ENCODE measurements around the gene CFAP20. TPM values are rescaled to one million over a fixed set of nuclear protein-coding genes. Genes with fewer than 3 reads are reported as not detected.

CFAP20 gene
- total RNA-seq, 1 experiment from 2014 or later: 49.6 TPM

DNA sequence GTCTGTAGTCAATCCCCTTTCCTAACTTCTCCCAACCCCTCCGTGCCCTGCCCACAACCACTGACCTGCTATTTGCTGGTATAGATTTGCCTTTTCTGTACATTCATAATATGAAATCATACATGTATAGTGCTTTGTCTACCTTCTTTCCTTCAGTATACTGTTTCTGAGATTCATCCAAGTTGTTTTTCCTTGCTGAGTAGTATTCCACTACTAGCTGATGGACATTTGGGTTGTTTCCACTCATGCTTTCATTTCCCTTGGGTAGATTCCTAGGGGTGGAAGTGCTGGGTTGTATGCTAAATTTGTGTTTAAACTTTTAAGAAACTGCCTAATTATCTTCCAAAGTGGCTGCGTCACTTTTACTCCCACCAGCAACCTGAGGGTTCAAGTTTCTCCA, 41.0 kb upstream of the CFAP20 start:
- Histone ChIP-seq H3F3A (ENCODE audit: insufficient read depth, low read depth) (no peaks in the 10 kb centered on the region), H3K27ac (no peak overlapping the region), H3K36me3 (ENCODE audit: low read depth) (peaks cover 20% of the 10 kb centered on the region; the same call in 1 of the 2 replicates), H3K4me1 (replicated peaks; ENCODE audit: insufficient read depth) (no peaks in the 10 kb centered on the region), H4K20me1 (ENCODE audit: insufficient read depth) (peaks cover 11% of the 10 kb centered on the region; the same call in 1 of the 2 replicates), H2AFZ (no peak overlapping the region), H3K4me2 (no peak overlapping the region), H3K9me3 (ENCODE audit: insufficient read depth, low read depth) (no peaks in the 10 kb centered on the region), H3K4me3 (no peak overlapping the region), H3K27me3 (ENCODE audit: insufficient read depth, low read depth) (no peaks in the 10 kb centered on the region), H3K79me2 (ENCODE audit: low read depth) (no peaks in the 10 kb centered on the region), H3K9me2 (ENCODE audit: insufficient read depth) (no peaks in the 10 kb centered on the region)
- ChIA-PET POLR2A (ENCODE audit: unreplicated experiment) (no interaction called here), CTCF (no interaction called here)
- intact Hi-C loops (cut with micrococcal nuclease; ENCODE audit: unreplicated experiment): no loop called here
- TF ChIP-seq, protein P1, sequence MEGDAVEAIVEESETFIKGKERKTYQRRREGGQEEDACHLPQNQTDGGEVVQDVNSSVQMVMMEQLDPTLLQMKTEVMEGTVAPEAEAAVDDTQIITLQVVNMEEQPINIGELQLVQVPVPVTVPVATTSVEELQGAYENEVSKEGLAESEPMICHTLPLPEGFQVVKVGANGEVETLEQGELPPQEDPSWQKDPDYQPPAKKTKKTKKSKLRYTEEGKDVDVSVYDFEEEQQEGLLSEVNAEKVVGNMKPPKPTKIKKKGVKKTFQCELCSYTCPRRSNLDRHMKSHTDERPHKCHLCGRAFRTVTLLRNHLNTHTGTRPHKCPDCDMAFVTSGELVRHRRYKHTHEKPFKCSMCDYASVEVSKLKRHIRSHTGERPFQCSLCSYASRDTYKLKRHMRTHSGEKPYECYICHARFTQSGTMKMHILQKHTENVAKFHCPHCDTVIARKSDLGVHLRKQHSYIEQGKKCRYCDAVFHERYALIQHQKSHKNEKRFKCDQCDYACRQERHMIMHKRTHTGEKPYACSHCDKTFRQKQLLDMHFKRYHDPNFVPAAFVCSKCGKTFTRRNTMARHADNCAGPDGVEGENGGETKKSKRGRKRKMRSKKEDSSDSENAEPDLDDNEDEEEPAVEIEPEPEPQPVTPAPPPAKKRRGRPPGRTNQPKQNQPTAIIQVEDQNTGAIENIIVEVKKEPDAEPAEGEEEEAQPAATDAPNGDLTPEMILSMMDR (conservative IDR thresholded peaks at IDR 0.05): no peak
- no peak for TF ChIP-seq EZH2 (IDR thresholded peaks at IDR 0.05; ENCODE audit: low read depth)
- no peak for DNase-seq
- no TSS peak for BruUV-seq (replicated peaks)

DNA sequence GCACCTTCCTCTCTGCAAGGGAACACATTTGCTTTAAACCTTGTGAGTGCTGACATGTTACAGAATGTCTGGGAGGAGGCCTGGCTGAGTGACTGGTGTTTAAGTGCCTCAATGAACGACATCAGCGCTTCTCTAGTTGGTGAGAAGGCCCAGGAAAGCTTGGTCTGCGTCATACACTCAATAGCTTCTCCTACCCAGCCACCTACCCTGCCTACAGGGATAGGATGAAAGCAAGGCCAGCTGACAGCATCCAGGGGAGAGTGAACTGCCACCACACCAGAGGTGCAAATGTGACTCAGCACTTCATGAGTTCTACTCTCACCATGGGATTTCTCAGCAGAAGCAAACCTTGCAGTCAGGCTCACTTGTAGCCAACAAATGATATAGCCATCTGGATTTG, 31.7 kb upstream of the CFAP20 start:
- no peak overlapping the region for H2AFZ ChIP-seq
- H3K4me1 ChIP-seq (replicated peaks; ENCODE audit: insufficient read depth): no peaks in the 10 kb centered on the region
- intact Hi-C loops (cut with micrococcal nuclease; ENCODE audit: unreplicated experiment): no loop called here
- DNase-seq: no peak
- BruUV-seq (replicated peaks): no TSS peak
- H3K79me2 ChIP-seq (ENCODE audit: low read depth): no peaks in the 10 kb centered on the region
- peaks cover 11% of the 10 kb centered on the region; the same call in 1 of the 2 replicates for H3F3A ChIP-seq (ENCODE audit: insufficient read depth, low read depth)
- H3K9me2 ChIP-seq (ENCODE audit: insufficient read depth): no peaks in the 10 kb centered on the region
- CTCF ChIA-PET: no interaction called here
- peaks cover 24% of the 10 kb centered on the region for H3K36me3 ChIP-seq (ENCODE audit: low read depth)
- H3K27ac ChIP-seq: no peak overlapping the region
- H3K4me3 ChIP-seq: no peak overlapping the region
- H4K20me1 ChIP-seq (ENCODE audit: insufficient read depth): no peaks in the 10 kb centered on the region
- POLR2A ChIA-PET (ENCODE audit: unreplicated experiment): no interaction called here
- no peaks in the 10 kb centered on the region for H3K27me3 ChIP-seq (ENCODE audit: insufficient read depth, low read depth)
- TF ChIP-seq, protein P1 (conservative IDR thresholded peaks at IDR 0.05): no peak
- no peak for TF ChIP-seq EZH2 (IDR thresholded peaks at IDR 0.05; ENCODE audit: low read depth)
- H3K9me3 ChIP-seq (ENCODE audit: insufficient read depth, low read depth): no peaks in the 10 kb centered on the region
- H3K4me2 ChIP-seq: no peak overlapping the region

DNA sequence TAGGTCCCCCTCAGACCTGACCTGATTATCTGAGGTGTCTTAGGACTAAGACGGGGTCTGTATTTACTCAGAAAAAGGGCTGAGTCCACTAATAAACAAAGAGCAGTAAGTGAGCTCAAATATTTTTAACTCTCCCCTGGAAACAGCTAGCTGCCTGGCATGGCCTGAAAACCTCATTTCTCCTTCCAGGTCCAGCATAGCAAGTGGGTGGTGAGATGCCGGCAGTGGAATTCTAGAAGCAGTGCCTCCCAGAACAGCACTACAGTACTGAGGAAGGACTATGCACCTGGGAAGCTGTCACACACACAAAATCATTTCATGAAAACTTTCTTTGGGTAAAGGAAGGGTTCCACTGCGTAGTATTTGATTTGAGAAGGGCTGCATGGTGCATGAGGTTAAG, 29.5 kb upstream of the CFAP20 start:
- Histone ChIP-seq H3K36me3 (ENCODE audit: low read depth) (peaks cover 16% of the 10 kb centered on the region), H2AFZ (no peak overlapping the region), H3K4me3 (no peak overlapping the region), H3F3A (ENCODE audit: insufficient read depth, low read depth) (peaks cover 11% of the 10 kb centered on the region; the same call in 1 of the 2 replicates), H4K20me1 (ENCODE audit: insufficient read depth) (no peaks in the 10 kb centered on the region), H3K27ac (no peak overlapping the region), H3K4me1 (replicated peaks; ENCODE audit: insufficient read depth) (no peaks in the 10 kb centered on the region), H3K79me2 (ENCODE audit: low read depth) (no peaks in the 10 kb centered on the region), H3K27me3 (ENCODE audit: insufficient read depth, low read depth) (no peaks in the 10 kb centered on the region), H3K9me2 (ENCODE audit: insufficient read depth) (no peaks in the 10 kb centered on the region), H3K9me3 (ENCODE audit: insufficient read depth, low read depth) (no peaks in the 10 kb centered on the region), H3K4me2 (no peak overlapping the region)
- no peak for DNase-seq
- BruUV-seq (replicated peaks): no TSS peak
- ChIA-PET POLR2A (ENCODE audit: unreplicated experiment) (no interaction called here), CTCF (interaction anchor here (0.6 kb wide), 1 partner anchor 61 kb away, joined by 3 read pairs; no protein-coding TSS in a partner anchor)
- intact Hi-C loops (cut with micrococcal nuclease; ENCODE audit: unreplicated experiment): no loop called here
- TF ChIP-seq, protein P1 (conservative IDR thresholded peaks at IDR 0.05): no peak
- TF ChIP-seq EZH2 (IDR thresholded peaks at IDR 0.05; ENCODE audit: low read depth): no peak

Measured in PC-9 (cell line).